WERI-Rb-1 (cell line): Measurements from ENCODE around the gene CPNE1.
A peak's percentile ranks its signal among the peaks of the same experiment; 100 is the strongest.

Experiments used
- DNase-seq: peaks from one replicate; pipeline ENCODE4 v3.0.0-alpha.2; 2020
- H3K27ac ChIP-seq: fragments of 250-450 bp; sonication (Bioruptor Pico); 2 replicates; pipeline ENCODE4 v1.5.1; 2020; ENCODE audit warnings: mild to moderate bottlenecking, moderate library complexity
- H3K27me3 ChIP-seq: fragments of 250-450 bp; sonication (Bioruptor Pico); 2 replicates; pipeline ENCODE4 v1.5.1; 2021; ENCODE audit warnings: mild to moderate bottlenecking, low read depth, moderate library complexity; ENCODE audit not compliant: insufficient read depth, severe bottlenecking
- H3K36me3 ChIP-seq: fragments of 250-450 bp; sonication (Bioruptor Pico); 2 replicates; pipeline ENCODE4 v1.5.1; 2020; ENCODE audit warnings: mild to moderate bottlenecking, moderate library complexity
- H3K4me3 ChIP-seq: 2 replicates; pipeline ENCODE4 v1.5.1; 2011; ENCODE audit warnings: low read depth, mild to moderate bottlenecking, control low read depth, low read length
- H3K9me3 ChIP-seq: fragments of 250-450 bp; sonication (Bioruptor Pico); 2 replicates; pipeline ENCODE4 v1.5.1; 2021; ENCODE audit warnings: mild to moderate bottlenecking, moderate library complexity; ENCODE audit not compliant: severe bottlenecking
- TF ChIP-seq, protein P1 (sequence below): IDR thresholded peaks from 2 replicates; pipeline ENCODE4 v1.5.1; 2011; ENCODE audit warnings: low read depth, mild to moderate bottlenecking, control low read depth, inconsistent platforms, low read length

Gene CPNE1

DNA sequence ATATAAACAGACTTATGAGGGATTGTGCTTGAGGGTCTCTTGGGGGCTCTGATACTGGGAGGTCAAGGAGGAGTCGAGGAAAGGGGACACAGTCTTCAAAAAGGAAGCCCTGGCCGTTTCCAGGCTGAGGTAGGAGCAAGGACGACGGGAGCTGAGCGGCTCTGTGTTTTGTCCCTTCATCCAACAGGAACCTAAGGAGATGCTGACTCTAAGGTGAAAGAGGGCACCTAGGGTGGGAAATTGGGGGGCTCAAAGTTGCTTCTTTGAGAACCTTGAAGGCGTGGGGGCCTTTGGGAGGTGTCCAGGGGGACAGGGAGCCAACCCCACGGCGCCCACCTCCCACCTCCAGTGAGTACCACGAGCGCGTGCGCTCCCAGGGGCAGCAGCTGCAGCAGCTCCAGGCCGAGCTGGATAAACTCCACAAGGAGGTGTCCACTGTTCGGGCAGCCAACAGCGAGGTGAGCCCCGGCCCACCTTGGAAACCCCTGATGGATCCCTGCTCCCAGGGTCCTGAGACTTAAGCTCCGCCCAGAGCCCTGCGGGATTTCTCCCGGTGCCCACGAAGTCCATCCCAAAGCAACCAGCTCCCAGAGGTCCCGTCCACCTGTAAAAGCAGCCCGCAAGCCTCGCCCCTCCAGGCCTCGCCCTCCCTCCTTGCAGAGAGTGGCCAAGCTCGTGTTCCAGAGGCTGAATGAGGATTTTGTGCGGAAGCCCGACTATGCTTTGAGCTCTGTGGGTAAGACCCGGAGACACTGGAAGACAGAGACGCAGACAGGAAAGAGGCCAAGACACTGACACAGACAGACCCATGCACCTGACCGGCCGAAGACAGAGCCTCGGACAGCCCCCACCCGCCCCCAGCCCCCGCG, 46.2 kb downstream of the CPNE1 start:
- no peaks in the 10 kb centered on the region for H3K36me3 ChIP-seq
- no peaks in the 10 kb centered on the region for H3K9me3 ChIP-seq
- no peaks in the 10 kb centered on the region for H3K27me3 ChIP-seq
- peak; percentile 30 for DNase-seq
- peak overlapping the region; percentile 59 for H3K4me3 ChIP-seq
- no peak overlapping the region for H3K27ac ChIP-seq
- TF ChIP-seq, protein P1, sequence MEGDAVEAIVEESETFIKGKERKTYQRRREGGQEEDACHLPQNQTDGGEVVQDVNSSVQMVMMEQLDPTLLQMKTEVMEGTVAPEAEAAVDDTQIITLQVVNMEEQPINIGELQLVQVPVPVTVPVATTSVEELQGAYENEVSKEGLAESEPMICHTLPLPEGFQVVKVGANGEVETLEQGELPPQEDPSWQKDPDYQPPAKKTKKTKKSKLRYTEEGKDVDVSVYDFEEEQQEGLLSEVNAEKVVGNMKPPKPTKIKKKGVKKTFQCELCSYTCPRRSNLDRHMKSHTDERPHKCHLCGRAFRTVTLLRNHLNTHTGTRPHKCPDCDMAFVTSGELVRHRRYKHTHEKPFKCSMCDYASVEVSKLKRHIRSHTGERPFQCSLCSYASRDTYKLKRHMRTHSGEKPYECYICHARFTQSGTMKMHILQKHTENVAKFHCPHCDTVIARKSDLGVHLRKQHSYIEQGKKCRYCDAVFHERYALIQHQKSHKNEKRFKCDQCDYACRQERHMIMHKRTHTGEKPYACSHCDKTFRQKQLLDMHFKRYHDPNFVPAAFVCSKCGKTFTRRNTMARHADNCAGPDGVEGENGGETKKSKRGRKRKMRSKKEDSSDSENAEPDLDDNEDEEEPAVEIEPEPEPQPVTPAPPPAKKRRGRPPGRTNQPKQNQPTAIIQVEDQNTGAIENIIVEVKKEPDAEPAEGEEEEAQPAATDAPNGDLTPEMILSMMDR, result no peak

DNA sequence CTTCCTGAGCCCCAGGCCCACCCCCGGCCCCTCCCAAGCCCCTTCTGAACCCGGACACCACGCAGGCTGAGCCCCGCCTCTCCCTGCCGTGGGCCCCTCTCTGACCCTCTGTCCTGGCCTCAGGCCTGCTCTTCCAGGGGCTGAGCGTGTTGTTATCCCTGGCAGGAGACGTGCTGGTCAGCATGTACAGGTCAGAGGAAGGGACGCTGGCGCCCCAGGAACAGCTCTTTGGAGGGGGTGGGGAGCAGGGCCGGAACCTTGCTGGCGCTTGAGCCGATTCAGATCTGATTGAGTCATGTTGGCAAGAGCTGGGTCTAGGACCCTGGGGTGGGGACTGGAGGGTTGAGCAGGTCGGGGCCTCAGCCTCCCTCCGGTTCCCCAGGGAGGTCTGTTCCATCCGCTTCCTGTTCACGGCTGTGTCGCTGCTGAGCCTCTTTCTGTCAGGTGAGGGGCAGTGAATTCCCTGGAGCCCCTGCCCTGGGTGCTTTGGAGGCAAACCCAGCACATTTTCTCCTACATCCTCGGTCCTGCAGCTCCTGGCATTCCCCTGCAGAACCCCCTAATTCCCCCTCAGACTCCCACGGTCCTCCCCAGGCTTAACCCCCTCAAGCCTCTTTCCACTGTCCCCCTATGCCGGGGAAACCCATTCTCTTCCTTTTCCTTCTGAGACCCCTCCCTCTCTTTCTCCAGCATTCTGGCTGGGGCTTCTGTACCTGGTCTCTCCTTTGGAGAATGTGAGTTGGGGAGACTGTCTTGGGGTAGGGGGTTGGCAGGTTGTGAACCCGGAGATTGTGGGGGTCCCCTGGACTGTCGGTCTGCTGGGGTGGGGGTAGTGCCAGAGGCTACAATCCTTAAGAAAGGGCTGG, 47.1 kb downstream of the CPNE1 start:
- Histone ChIP-seq H3K36me3 (no peaks in the 10 kb centered on the region), H3K9me3 (no peaks in the 10 kb centered on the region), H3K27me3 (no peaks in the 10 kb centered on the region), H3K4me3 (peak overlapping the region; percentile 59), H3K27ac (no peak overlapping the region)
- TF ChIP-seq, protein P1, result peak; percentile 48
- DNase-seq, result peak; percentile 62

DNA sequence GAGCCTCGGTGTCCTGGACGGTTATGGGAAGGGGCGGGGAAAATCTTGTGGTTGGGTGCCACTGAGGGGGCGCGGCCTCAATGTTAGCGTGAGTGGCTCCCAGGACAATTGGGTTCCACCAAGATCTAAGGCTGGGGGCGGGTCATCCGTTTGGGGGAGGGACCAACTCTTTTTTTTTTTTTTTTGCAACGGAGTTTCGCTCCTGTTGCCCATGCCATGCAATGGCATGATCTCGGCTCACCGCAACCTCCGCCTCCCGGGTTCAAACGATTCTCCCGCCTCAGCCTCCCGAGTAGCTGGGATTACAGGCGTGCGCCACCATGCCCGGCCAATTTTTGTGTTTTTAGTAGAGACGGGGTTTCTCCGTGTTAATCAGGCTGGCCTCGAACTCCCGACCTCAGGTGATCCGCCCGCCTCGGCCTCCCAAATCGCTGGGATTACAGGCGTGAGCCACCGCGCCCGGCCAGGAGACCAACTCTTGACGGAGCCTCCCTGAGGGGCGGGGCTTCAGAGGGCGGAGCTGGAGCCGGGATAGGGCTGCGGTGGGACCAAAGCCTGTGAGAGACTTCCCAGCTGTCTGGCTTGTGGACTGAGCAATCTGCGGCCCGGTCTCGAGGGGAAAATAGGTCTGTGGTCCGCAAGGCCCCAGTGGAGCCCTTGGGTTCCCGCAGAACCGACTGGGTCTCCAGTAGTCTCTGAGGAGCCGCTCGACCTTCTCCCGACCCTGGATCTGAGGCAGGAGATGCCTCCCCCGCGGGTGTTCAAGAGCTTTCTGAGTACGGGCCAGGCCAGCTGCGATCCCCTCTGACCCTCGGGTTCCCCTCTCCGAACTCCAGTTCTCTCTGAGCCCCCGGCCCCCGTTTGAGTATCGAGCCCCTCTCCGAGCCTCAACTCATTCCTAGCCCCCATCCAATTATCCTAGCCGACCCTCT, 48.0 kb downstream of the CPNE1 start:
- Histone ChIP-seq H3K27me3 (no peaks in the 10 kb centered on the region), H3K36me3 (no peaks in the 10 kb centered on the region), H3K4me3 (no peak overlapping the region), H3K9me3 (no peaks in the 10 kb centered on the region), H3K27ac (no peak overlapping the region)
- TF ChIP-seq, protein P1, result no peak
- DNase-seq, result no peak

DNA sequence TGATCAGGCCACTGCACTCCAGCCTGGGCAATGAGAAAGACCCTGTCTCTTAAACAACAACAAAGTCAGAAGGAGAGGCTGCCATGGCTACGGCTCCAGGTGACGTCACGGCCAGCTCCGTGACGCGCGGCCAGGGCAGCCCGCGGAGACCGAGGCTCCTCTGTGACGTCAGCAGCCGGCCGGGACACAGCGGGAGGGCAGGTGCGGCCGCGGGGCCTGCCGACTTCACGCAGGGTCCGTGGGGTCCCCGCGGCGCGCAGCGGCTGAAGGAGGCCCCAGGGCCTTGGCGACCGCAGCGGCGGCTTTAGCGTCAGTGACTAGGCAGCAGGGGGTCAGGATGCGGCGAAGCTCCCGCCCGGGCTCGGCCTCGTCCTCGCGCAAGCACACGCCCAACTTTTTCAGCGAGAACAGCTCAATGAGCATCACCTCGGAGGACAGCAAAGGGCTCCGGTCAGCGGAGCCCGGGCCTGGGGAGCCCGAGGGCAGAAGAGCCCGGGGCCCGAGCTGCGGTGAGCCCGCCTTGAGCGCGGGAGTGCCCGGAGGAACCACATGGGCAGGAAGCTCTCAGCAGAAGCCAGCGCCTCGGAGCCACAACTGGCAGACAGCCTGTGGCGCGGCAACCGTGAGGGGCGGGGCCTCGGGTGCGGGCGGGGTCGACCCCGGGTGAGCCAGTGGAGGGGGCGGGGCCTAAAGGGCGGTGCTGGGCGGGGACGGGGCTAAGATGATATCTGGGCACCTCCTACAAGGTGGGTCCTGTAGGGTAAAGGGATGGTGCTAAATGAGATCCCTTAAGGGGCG, 48.8 kb downstream of the CPNE1 start, which contains the start of gene SPAG4:
SPAG4 (plus strand) TSS at position 163 of the 798 bp plus-strand sequence; CDS start at position 338, 175 bp downstream.
- peak; percentile 97 for DNase-seq
- TF ChIP-seq, protein P1, result no peak

More for the DNA sequence above, 48.8 kb downstream of the CPNE1 start, which contains the start of gene SPAG4:
- H3K9me3 ChIP-seq, result no peaks in the 10 kb centered on the region
- peak within 1 kb of the TSS; percentile 81 for H3K27ac ChIP-seq
- H3K4me3 ChIP-seq, result peak within 1 kb of the TSS; percentile 59
- no peaks in the 10 kb centered on the region for H3K36me3 ChIP-seq
- no peaks in the 10 kb centered on the region for H3K27me3 ChIP-seq
